Endothelial cell of umbilical vein (primary cell): ENCODE results near the gene TMEM43.

Source experiments
- EZH2 ChIP-seq: IDR thresholded peaks from 2 replicates; pipeline ENCODE4 v1.6.1; 2012; ENCODE audit warnings: borderline replicate concordance, low read depth, mild to moderate bottlenecking, moderate library complexity, low read length, inconsistent platforms; ENCODE audit not compliant: severe bottlenecking
- GATA2 ChIP-seq: IDR thresholded peaks from 2 replicates; pipeline ENCODE4 v1.7.0; 2011; ENCODE audit warnings: low read depth, mild to moderate bottlenecking, moderate library complexity, mixed read lengths, low read length; ENCODE audit not compliant: insufficient read length, insufficient read depth
- JUN ChIP-seq: IDR thresholded peaks from 2 replicates; pipeline ENCODE4 v1.6.1; 2011; ENCODE audit warnings: borderline replicate concordance, low read depth; ENCODE audit not compliant: insufficient read length, insufficient read depth
- MAX ChIP-seq: IDR thresholded peaks from 2 replicates; pipeline ENCODE4 v1.6.1; 2011; ENCODE audit not compliant: insufficient read depth, insufficient read length
- MYC ChIP-seq: IDR thresholded peaks from one replicate; pipeline ENCODE4 v1.6.1; 2011; ENCODE audit warnings: mild to moderate bottlenecking, low read depth, low read length
- POLR2A ChIP-seq: IDR thresholded peaks from 2 replicates; pipeline ENCODE4 v1.6.1; 2012; ENCODE audit warnings: low read depth, mild to moderate bottlenecking, control low read depth, low read length
- POLR2AphosphoS5 ChIP-seq: IDR thresholded peaks from 2 replicates; pipeline ENCODE4 v1.6.1; 2012; ENCODE audit warnings: low read depth, mild to moderate bottlenecking, control low read depth, low read length, moderate library complexity; ENCODE audit not compliant: insufficient read depth
- TF ChIP-seq, protein P1 (sequence below), 2 donors: IDR thresholded peaks; 1 replicate in 1 of 2; 2 replicates in 1 of 2; pipeline ENCODE4 v1.5.1; 2011; ENCODE audit warnings: low read length in 2 of 2, mild to moderate bottlenecking in 2 of 2, moderate library complexity in 2 of 2, control low read depth in 1 of 2, inconsistent platforms in 1 of 2, low read depth in 1 of 2; ENCODE audit not compliant: insufficient read depth in 1 of 2; ENCODE audit errors: extremely low read depth in 1 of 2

- TF ChIP-seq, protein P1, sequence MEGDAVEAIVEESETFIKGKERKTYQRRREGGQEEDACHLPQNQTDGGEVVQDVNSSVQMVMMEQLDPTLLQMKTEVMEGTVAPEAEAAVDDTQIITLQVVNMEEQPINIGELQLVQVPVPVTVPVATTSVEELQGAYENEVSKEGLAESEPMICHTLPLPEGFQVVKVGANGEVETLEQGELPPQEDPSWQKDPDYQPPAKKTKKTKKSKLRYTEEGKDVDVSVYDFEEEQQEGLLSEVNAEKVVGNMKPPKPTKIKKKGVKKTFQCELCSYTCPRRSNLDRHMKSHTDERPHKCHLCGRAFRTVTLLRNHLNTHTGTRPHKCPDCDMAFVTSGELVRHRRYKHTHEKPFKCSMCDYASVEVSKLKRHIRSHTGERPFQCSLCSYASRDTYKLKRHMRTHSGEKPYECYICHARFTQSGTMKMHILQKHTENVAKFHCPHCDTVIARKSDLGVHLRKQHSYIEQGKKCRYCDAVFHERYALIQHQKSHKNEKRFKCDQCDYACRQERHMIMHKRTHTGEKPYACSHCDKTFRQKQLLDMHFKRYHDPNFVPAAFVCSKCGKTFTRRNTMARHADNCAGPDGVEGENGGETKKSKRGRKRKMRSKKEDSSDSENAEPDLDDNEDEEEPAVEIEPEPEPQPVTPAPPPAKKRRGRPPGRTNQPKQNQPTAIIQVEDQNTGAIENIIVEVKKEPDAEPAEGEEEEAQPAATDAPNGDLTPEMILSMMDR (IDR thresholded peaks at IDR 0.05; ENCODE audit: extremely low read depth in 1 of 2, insufficient read depth in 1 of 2, low read depth in 1 of 2, low read length in 2 of 2) = no peak
- TF ChIP-seq POLR2AphosphoS5 = no peak
- no peak for TF ChIP-seq EZH2
- TF ChIP-seq POLR2A = no peak
- TF ChIP-seq GATA2 = no peak
- no peak for TF ChIP-seq JUN
- no peak for TF ChIP-seq MYC
- TF ChIP-seq MAX = no peak
These were observed 47.6 kb downstream of the TMEM43 start for GRCh38 chr3:14172496-14172895.
